H9 (cell line): Measurements from ENCODE around the gene TEAD1. TPM values are rescaled to one million over a fixed set of nuclear protein-coding genes. Genes with fewer than 3 reads are reported as not detected.

Experiments used
- DNase-seq: peaks from one replicate; pipeline ENCODE4 v3.0.0-alpha.2; 2017
- H2AFZ ChIP-seq: one replicate; pipeline ENCODE4 v1.6.1; 2013; ENCODE audit warnings: mild to moderate bottlenecking, low read length, control low read depth, moderate library complexity
- H2AK5ac ChIP-seq: 2 replicates; pipeline ENCODE4 v1.6.1; 2013; ENCODE audit warnings: low read length, control low read depth, mixed read lengths; ENCODE audit not compliant: insufficient read length
- H2BK120ac ChIP-seq: one replicate; pipeline ENCODE4 v1.6.1; 2013; ENCODE audit warnings: low read depth, mild to moderate bottlenecking, low read length, control low read depth, inconsistent platforms; ENCODE audit not compliant: poor library complexity, severe bottlenecking
- H2BK12ac ChIP-seq: 2 replicates; pipeline ENCODE4 v1.6.1; 2013; ENCODE audit warnings: low read length, control low read depth, mixed read lengths, low read depth; ENCODE audit not compliant: insufficient read length
- H2BK15ac ChIP-seq: 2 replicates; pipeline ENCODE4 v1.6.1; 2013; ENCODE audit warnings: low read depth, low read length, control low read depth
- H2BK20ac ChIP-seq: one replicate; pipeline ENCODE4 v1.6.1; 2013; ENCODE audit warnings: low read depth, mild to moderate bottlenecking, low read length, control low read depth, inconsistent platforms; ENCODE audit not compliant: poor library complexity, severe bottlenecking
- H2BK5ac ChIP-seq: 2 replicates; pipeline ENCODE4 v1.6.1; 2013; ENCODE audit warnings: low read length, control low read depth, mixed read lengths; ENCODE audit not compliant: insufficient read length
- H3K14ac ChIP-seq: 2 replicates; pipeline ENCODE4 v1.6.1; 2013; ENCODE audit warnings: low read length, control low read depth; ENCODE audit not compliant: insufficient read depth
- H3K18ac ChIP-seq: 2 replicates; pipeline ENCODE4 v1.6.1; 2013; ENCODE audit warnings: low read depth, mild to moderate bottlenecking, mixed read lengths, low read length, control low read depth; ENCODE audit not compliant: insufficient read length
- H3K23ac ChIP-seq: 2 replicates; pipeline ENCODE4 v1.6.1; 2013; ENCODE audit warnings: low read length, control low read depth, mixed read lengths, low read depth; ENCODE audit not compliant: insufficient read length
- H3K23me2 ChIP-seq: 2 replicates; pipeline ENCODE4 v1.6.1; 2013; ENCODE audit warnings: low read depth, mild to moderate bottlenecking, mixed read lengths, low read length, control low read depth; ENCODE audit not compliant: insufficient read length, poor library complexity, severe bottlenecking
- H3K27ac ChIP-seq: 2 replicates; pipeline ENCODE4 v1.5.1; 2013; ENCODE audit warnings: low read length, control low read depth, mixed read lengths, low read depth; ENCODE audit not compliant: insufficient read length
- H3K27me3 ChIP-seq: 2 replicates; pipeline ENCODE4 v1.6.1; 2013; ENCODE audit warnings: low read length, control low read depth, inconsistent platforms; ENCODE audit not compliant: insufficient read depth
- H3K4ac ChIP-seq: 2 replicates; pipeline ENCODE4 v1.6.1; 2013; ENCODE audit warnings: low read depth, mild to moderate bottlenecking, control low read depth, inconsistent platforms, low read length, moderate library complexity
- H3K4me1 ChIP-seq: 2 replicates; pipeline ENCODE4 v1.6.1; 2013; ENCODE audit warnings: low read length, control low read depth, inconsistent platforms; ENCODE audit not compliant: insufficient read depth
- H3K4me2 ChIP-seq: 2 replicates; pipeline ENCODE4 v1.6.1; 2013; ENCODE audit warnings: low read length, control low read depth, mixed read lengths; ENCODE audit not compliant: insufficient read length, insufficient read depth
- H3K56ac ChIP-seq: 2 replicates; pipeline ENCODE4 v1.6.1; 2013; ENCODE audit warnings: low read depth, mild to moderate bottlenecking, mixed read lengths, low read length, control low read depth; ENCODE audit not compliant: insufficient read length
- H3K79me1 ChIP-seq: 2 replicates; pipeline ENCODE4 v1.6.1; 2013; ENCODE audit warnings: low read depth, mild to moderate bottlenecking, moderate library complexity, low read length, control low read depth, inconsistent platforms; ENCODE audit not compliant: insufficient read depth, poor library complexity, severe bottlenecking
- H3K79me2 ChIP-seq: 2 replicates; pipeline ENCODE4 v1.6.1; 2013; ENCODE audit warnings: low read length, control low read depth, inconsistent platforms; ENCODE audit not compliant: insufficient read depth
- H3K9ac ChIP-seq: 2 replicates; pipeline ENCODE4 v1.6.1; 2013; ENCODE audit warnings: low read length, control low read depth, mixed read lengths; ENCODE audit not compliant: insufficient read length; ENCODE audit errors: extremely low read depth
- H3K9me3 ChIP-seq: one replicate; pipeline ENCODE4 v1.6.1; 2013; ENCODE audit warnings: low read depth, low read length, inconsistent platforms; ENCODE audit not compliant: control insufficient read depth
- H3T11ph ChIP-seq: one replicate; pipeline ENCODE4 v1.6.1; 2013; ENCODE audit warnings: mild to moderate bottlenecking, low read length, control low read depth, inconsistent platforms
- H4K20me1 ChIP-seq: one replicate; pipeline ENCODE4 v1.6.1; 2013; ENCODE audit not compliant: control insufficient read depth, insufficient read length, insufficient read depth
- H4K5ac ChIP-seq: 2 replicates; pipeline ENCODE4 v1.6.1; 2013; ENCODE audit warnings: low read depth, mild to moderate bottlenecking, mixed read lengths, low read length, control low read depth; ENCODE audit not compliant: insufficient read length
- H4K8ac ChIP-seq: replicated peaks from 2 replicates; pipeline ENCODE4 v1.6.1; 2013; ENCODE audit warnings: low read length, control low read depth, mixed read lengths, low read depth; ENCODE audit not compliant: insufficient read length
- H4K91ac ChIP-seq: 2 replicates; pipeline ENCODE4 v1.6.1; 2013; ENCODE audit warnings: low read depth, mild to moderate bottlenecking, moderate library complexity, mixed read lengths, low read length, control low read depth; ENCODE audit not compliant: insufficient read length
- H3K27ac Mint-ChIP-seq, 3 experiments: 2 replicates in 2 of 3; 3 replicates in 1 of 3; pipeline ENCODE4 v1.8.0; 2020 to 2021; ENCODE audit warnings: mixed read lengths in 3 of 3, mild to moderate bottlenecking in 1 of 3, moderate library complexity in 1 of 3
- H3K27me3 Mint-ChIP-seq: 2 replicates; pipeline ENCODE4 v1.8.0; 2021; ENCODE audit warnings: low read depth, mild to moderate bottlenecking, moderate library complexity, mixed read lengths
- H3K36me3 Mint-ChIP-seq, 3 experiments: 2 replicates in 2 of 3; 3 replicates in 1 of 3; pipeline ENCODE4 v1.8.0; 2020 to 2021; ENCODE audit warnings: low read depth in 3 of 3, mixed read lengths in 3 of 3; ENCODE audit not compliant: insufficient read depth in 1 of 3
- H3K4me1 Mint-ChIP-seq, 2 experiments: 2 replicates each; pipeline ENCODE4 v1.8.0; 2020; ENCODE audit warnings: mixed read lengths in 2 of 2
- H3K4me3 Mint-ChIP-seq, 2 experiments: 2 replicates in 1 of 2; 3 replicates in 1 of 2; pipeline ENCODE4 v1.8.0; 2020 to 2021; ENCODE audit warnings: mild to moderate bottlenecking in 2 of 2, mixed read lengths in 2 of 2, moderate library complexity in 1 of 2
- H3K9me3 Mint-ChIP-seq, 2 experiments: 2 replicates in 1 of 2; 3 replicates in 1 of 2; pipeline ENCODE4 v1.8.0; 2020; ENCODE audit warnings: mild to moderate bottlenecking in 2 of 2, mixed read lengths in 2 of 2, moderate library complexity in 1 of 2
- CTCF ChIP-seq: fragments of 200-600 bp; sonication (generic); conservative IDR thresholded peaks from 3 replicates; pipeline ENCODE4 v1.8.0; 2021; ENCODE audit warnings: antibody characterized with exemption, mild to moderate bottlenecking
- WGBS: extraction: QIAGEN DNeasy Blood & Tissue Kit; methylation state at CpG from one replicate; pipeline ENCODE4 v1.1.7; 2013; ENCODE audit warnings: missing lambda C conversion rate, low lambda C conversion rate, mixed read lengths; ENCODE audit not compliant: insufficient read length; ENCODE audit errors: extremely low coverage; 5-methylcytosine and 5-hydroxymethylcytosine counted together
- total RNA-seq: library from RNA; stranded (reverse); gene quantifications from 2 replicates; pipeline ENCODE4 v1.2.1, GENCODE V29; 2021

TEAD1 gene
- total RNA-seq, 1 experiment from 2014 or later, result 75.1 TPM

- Histone ChIP-seq H2AK5ac (no peak overlapping the region), H3K23me2 (no peaks in the 10 kb centered on the region), H3K14ac (no peak overlapping the region), H2BK15ac (no peak overlapping the region), H3K79me2 (peaks cover 2% of the 10 kb centered on the region; the same call in 1 of the 2 replicates), H4K20me1 (no peaks in the 10 kb centered on the region), H4K8ac (no peak overlapping the region), H3K27me3 (no peaks in the 10 kb centered on the region), H2BK5ac (no peak overlapping the region), H4K91ac (no peak overlapping the region), H3K79me1 (peaks cover 5% of the 10 kb centered on the region), H3K56ac (no peak overlapping the region), H3K27ac (no peak overlapping the region), H3K23ac (no peak overlapping the region), H3K4ac (no peak overlapping the region), H4K5ac (no peak overlapping the region), H2BK120ac (no peak overlapping the region), H3K4me1 (peaks cover 10% of the 10 kb centered on the region; the same call in 1 of the 2 replicates), H3K9ac (no peak overlapping the region), H3K4me2 (no peak overlapping the region), H3K9me3 (no peaks in the 10 kb centered on the region), H2AFZ (no peak overlapping the region), H3K18ac (no peak overlapping the region), H2BK20ac (no peak overlapping the region), H2BK12ac (no peak overlapping the region), H3T11ph (no peak overlapping the region)
- H3K4me3 Mint-ChIP-seq, result no peak overlapping the region
- no peaks in the 10 kb centered on the region for H3K9me3 Mint-ChIP-seq
- no CpG with 5 or more reads among the region's 5 CpGs for WGBS
- H3K4me1 Mint-ChIP-seq, result peaks cover 39 to 41% of the 10 kb centered on the region in 2 experiments
- H3K27ac Mint-ChIP-seq, result peak overlapping the region in 1 of 3 experiments; percentile 85; a peak in 2 of 7 replicates
- H3K36me3 Mint-ChIP-seq, result peaks cover 0 to 9% (median 0%) of the 10 kb centered on the region in 3 experiments; a peak in 4 of 7 replicates
- no peak for TF ChIP-seq CTCF
- H3K27me3 Mint-ChIP-seq, result no peaks in the 10 kb centered on the region
- no peak for DNase-seq
These were observed 110.8 kb downstream of the TEAD1 start for GRCh38 chr11:12784987-12785386.
